ENCODE results near the gene CUBN. TPM values are rescaled to one million over a fixed set of nuclear protein-coding genes. Genes with fewer than 3 reads are reported as not detected.

CUBN gene
- total RNA-seq, 1 donor from 2014 or later = 2.7 TPM

DNA sequence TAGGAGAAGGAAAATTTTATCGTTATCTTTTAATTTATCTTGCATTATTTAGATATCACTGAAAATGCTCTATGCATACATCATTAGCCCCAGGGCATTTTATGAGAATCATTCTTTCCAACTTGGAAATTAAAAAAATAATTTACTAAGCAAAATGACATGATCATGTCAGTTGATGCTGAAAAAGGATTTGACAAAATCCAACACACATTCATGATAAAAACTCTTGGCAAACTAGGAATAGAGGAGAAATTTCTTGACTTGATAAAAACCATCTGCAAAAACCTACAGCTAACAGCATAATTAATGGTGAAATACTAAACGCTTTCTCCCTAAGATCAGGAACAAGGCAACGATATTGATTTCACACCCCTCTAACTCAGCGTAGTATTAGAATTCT lies 272.2 kb downstream of the CUBN start:
- Mint-ChIP-seq H3K4me3 (ENCODE audit: unreplicated experiment) (no peak overlapping the region), H3K4me1 (ENCODE audit: low read depth, unreplicated experiment) (peaks cover 29% of the 10 kb centered on the region), H3K27ac (ENCODE audit: unreplicated experiment) (peak overlapping the region; percentile 87), H3K27me3 (ENCODE audit: low read depth, unreplicated experiment) (no peaks in the 10 kb centered on the region), H3K36me3 (ENCODE audit: low read depth, unreplicated experiment) (peaks cover 2% of the 10 kb centered on the region), H3K9me3 (ENCODE audit: unreplicated experiment) (no peaks in the 10 kb centered on the region)
- Histone ChIP-seq H4K20me1 (ENCODE audit: insufficient read depth, low read length) (no peaks in the 10 kb centered on the region), H3K4me2 (ENCODE audit: low read length) (no peak overlapping the region), H2AFZ (ENCODE audit: low read depth, low read length) (no peak overlapping the region), H3K4me3 (ENCODE audit: insufficient read depth, low read depth, low read length) (no peak overlapping the region), H3K27ac (ENCODE audit: low read depth, low read length) (no peak overlapping the region), H3K36me3 (ENCODE audit: insufficient read depth, low read length) (no peaks in the 10 kb centered on the region), H3K4me1 (ENCODE audit: insufficient read depth, low read length) (peaks cover 5% of the 10 kb centered on the region), H3K27me3 (ENCODE audit: insufficient read depth, low read length) (no peaks in the 10 kb centered on the region), H3K79me2 (ENCODE audit: insufficient read depth, low read length) (no peaks in the 10 kb centered on the region), H3K9me3 (ENCODE audit: insufficient read depth, low read depth, low read length) (no peaks in the 10 kb centered on the region), H3K9ac (ENCODE audit: low read length) (no peak overlapping the region)
- DNase-seq (ENCODE audit: low read depth) = no peak
- TF ChIP-seq, protein P1, sequence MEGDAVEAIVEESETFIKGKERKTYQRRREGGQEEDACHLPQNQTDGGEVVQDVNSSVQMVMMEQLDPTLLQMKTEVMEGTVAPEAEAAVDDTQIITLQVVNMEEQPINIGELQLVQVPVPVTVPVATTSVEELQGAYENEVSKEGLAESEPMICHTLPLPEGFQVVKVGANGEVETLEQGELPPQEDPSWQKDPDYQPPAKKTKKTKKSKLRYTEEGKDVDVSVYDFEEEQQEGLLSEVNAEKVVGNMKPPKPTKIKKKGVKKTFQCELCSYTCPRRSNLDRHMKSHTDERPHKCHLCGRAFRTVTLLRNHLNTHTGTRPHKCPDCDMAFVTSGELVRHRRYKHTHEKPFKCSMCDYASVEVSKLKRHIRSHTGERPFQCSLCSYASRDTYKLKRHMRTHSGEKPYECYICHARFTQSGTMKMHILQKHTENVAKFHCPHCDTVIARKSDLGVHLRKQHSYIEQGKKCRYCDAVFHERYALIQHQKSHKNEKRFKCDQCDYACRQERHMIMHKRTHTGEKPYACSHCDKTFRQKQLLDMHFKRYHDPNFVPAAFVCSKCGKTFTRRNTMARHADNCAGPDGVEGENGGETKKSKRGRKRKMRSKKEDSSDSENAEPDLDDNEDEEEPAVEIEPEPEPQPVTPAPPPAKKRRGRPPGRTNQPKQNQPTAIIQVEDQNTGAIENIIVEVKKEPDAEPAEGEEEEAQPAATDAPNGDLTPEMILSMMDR (IDR thresholded peaks at IDR 0.05; ENCODE audit: insufficient read depth, low read depth, low read length) = no peak
- TF ChIP-seq EZH2 (IDR thresholded peaks at IDR 0.05; ENCODE audit: insufficient read depth, low read length) = no peak
- peak; percentile 49 for FAIRE-seq

DNA sequence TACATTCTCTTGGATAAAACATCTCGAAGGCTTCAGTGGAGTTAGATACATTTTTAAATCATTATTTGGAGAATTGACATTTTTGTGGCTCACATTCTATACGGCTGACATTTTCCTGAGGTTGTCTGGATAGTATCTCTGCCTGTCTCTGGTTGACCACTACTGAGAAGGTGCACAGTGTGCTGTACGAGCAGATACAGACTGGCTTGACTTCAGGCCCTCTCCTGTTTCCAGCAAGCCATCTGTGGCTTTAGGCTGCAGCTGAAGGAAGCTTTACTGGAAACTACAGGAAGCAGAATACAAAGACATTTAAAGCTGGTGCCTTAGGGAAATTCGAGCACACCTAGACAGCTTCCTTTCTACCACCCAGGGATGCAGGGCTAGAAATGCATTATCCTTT lies 273.0 kb downstream of the CUBN start:
- TF ChIP-seq, protein P1 (IDR thresholded peaks at IDR 0.05; ENCODE audit: insufficient read depth, low read depth, low read length) = no peak
- no peak for TF ChIP-seq EZH2 (IDR thresholded peaks at IDR 0.05; ENCODE audit: insufficient read depth, low read length)
- no peaks in the 10 kb centered on the region for H4K20me1 ChIP-seq (ENCODE audit: insufficient read depth, low read length)
- Mint-ChIP-seq H3K27me3 (ENCODE audit: low read depth, unreplicated experiment) (no peaks in the 10 kb centered on the region), H3K4me3 (ENCODE audit: unreplicated experiment) (no peak overlapping the region), H3K36me3 (ENCODE audit: low read depth, unreplicated experiment) (peaks cover 2% of the 10 kb centered on the region), H3K27ac (ENCODE audit: unreplicated experiment) (peak overlapping the region; percentile 95), H3K9me3 (ENCODE audit: unreplicated experiment) (no peaks in the 10 kb centered on the region), H3K4me1 (ENCODE audit: low read depth, unreplicated experiment) (peaks cover 29% of the 10 kb centered on the region)
- no peaks in the 10 kb centered on the region for H3K27me3 ChIP-seq (ENCODE audit: insufficient read depth, low read length)
- FAIRE-seq = no peak
- H3K36me3 ChIP-seq (ENCODE audit: insufficient read depth, low read length) = no peaks in the 10 kb centered on the region
- no peak overlapping the region for H3K4me3 ChIP-seq (ENCODE audit: insufficient read depth, low read depth, low read length)
- H3K9me3 ChIP-seq (ENCODE audit: insufficient read depth, low read depth, low read length) = no peaks in the 10 kb centered on the region
- DNase-seq (ENCODE audit: low read depth) = peak; percentile 78
- H3K9ac ChIP-seq (ENCODE audit: low read length) = peak overlapping the region; percentile 12
- peak overlapping the region; percentile 21 for H2AFZ ChIP-seq (ENCODE audit: low read depth, low read length)
- H3K79me2 ChIP-seq (ENCODE audit: insufficient read depth, low read length) = no peaks in the 10 kb centered on the region
- H3K4me2 ChIP-seq (ENCODE audit: low read length) = peak overlapping the region; percentile 10
- H3K27ac ChIP-seq (ENCODE audit: low read depth, low read length) = no peak overlapping the region
- H3K4me1 ChIP-seq (ENCODE audit: insufficient read depth, low read length) = peaks cover 5% of the 10 kb centered on the region

DNA sequence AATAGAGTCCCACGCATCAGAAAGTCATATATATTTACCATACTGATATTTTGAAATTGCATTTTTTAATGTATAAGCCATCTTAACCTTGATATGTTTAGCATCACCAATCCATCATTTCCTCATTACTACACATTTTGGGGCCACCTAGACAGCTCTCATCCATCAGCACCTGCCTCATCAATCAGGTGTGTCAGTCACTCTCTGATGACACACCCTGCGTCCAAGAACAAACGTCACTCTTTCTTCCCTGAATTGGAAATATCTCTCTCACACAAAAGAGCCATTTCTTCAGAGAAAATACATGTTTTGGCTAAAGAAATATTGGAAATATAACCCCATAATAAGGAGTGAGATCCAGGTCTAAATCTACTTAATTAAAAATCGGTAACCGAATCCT lies 273.5 kb downstream of the CUBN start:
- DNase-seq (ENCODE audit: low read depth) = peak; percentile 33
- peaks cover 2% of the 10 kb centered on the region for H3K36me3 Mint-ChIP-seq (ENCODE audit: low read depth, unreplicated experiment)
- no peak overlapping the region for H3K4me3 Mint-ChIP-seq (ENCODE audit: unreplicated experiment)
- H3K9me3 Mint-ChIP-seq (ENCODE audit: unreplicated experiment) = no peaks in the 10 kb centered on the region
- peaks cover 5% of the 10 kb centered on the region for H3K4me1 ChIP-seq (ENCODE audit: insufficient read depth, low read length)
- H3K27ac Mint-ChIP-seq (ENCODE audit: unreplicated experiment) = peak overlapping the region; percentile 95
- H3K9me3 ChIP-seq (ENCODE audit: insufficient read depth, low read depth, low read length) = no peaks in the 10 kb centered on the region
- H3K36me3 ChIP-seq (ENCODE audit: insufficient read depth, low read length) = no peaks in the 10 kb centered on the region
- no peaks in the 10 kb centered on the region for H3K27me3 ChIP-seq (ENCODE audit: insufficient read depth, low read length)
- FAIRE-seq = no peak
- H4K20me1 ChIP-seq (ENCODE audit: insufficient read depth, low read length) = no peaks in the 10 kb centered on the region
- H3K79me2 ChIP-seq (ENCODE audit: insufficient read depth, low read length) = no peaks in the 10 kb centered on the region
- H3K4me1 Mint-ChIP-seq (ENCODE audit: low read depth, unreplicated experiment) = peaks cover 29% of the 10 kb centered on the region
- peak overlapping the region; percentile 10 for H3K4me2 ChIP-seq (ENCODE audit: low read length)
- H3K27ac ChIP-seq (ENCODE audit: low read depth, low read length) = no peak overlapping the region
- H3K9ac ChIP-seq (ENCODE audit: low read length) = peak overlapping the region; percentile 12
- H2AFZ ChIP-seq (ENCODE audit: low read depth, low read length) = no peak overlapping the region
- H3K4me3 ChIP-seq (ENCODE audit: insufficient read depth, low read depth, low read length) = no peak overlapping the region
- TF ChIP-seq, protein P1 (IDR thresholded peaks at IDR 0.05; ENCODE audit: insufficient read depth, low read depth, low read length) = no peak
- no peak for TF ChIP-seq EZH2 (IDR thresholded peaks at IDR 0.05; ENCODE audit: insufficient read depth, low read length)
- H3K27me3 Mint-ChIP-seq (ENCODE audit: low read depth, unreplicated experiment) = no peaks in the 10 kb centered on the region

Measured in astrocyte (in vitro differentiated cells and primary cell).